Thyroid gland (tissue), 4 donors: ENCODE data around the gene ARPP21. TPM values are rescaled to one million over a fixed set of nuclear protein-coding genes. Genes with fewer than 3 reads are reported as not detected.

Experiments
- DNase-seq, 2 donors: peaks; one replicate each; pipeline ENCODE4 v3.0.0-alpha.2; 2019
- H3K27ac ChIP-seq, 3 donors: fragments of 200-600 bp; sonication (generic); 1 replicate in 2 of 3; 2 replicates in 1 of 3; pipeline ENCODE4 v1.5.1; 2016 to 2019; ENCODE audit warnings: mild to moderate bottlenecking in 1 of 3, moderate library complexity in 1 of 3
- H3K27me3 ChIP-seq: fragments of 200-600 bp; sonication (generic); one replicate; pipeline ENCODE4 v1.5.1; 2019
- H3K36me3 ChIP-seq, 2 donors: fragments of 200-600 bp; sonication (generic); one replicate each; pipeline ENCODE4 v1.5.1; 2016 to 2019
- H3K4me1 ChIP-seq, 2 donors: fragments of 200-600 bp; sonication (generic); one replicate each; pipeline ENCODE4 v1.5.1; 2017 to 2019
- H3K4me3 ChIP-seq, 3 donors: fragments of 200-600 bp; sonication (generic); replicated peaks in 1 of 3; 1 replicate in 2 of 3; 2 replicates in 1 of 3; pipeline ENCODE4 v1.5.1; 2016; ENCODE audit warnings: mild to moderate bottlenecking in 1 of 3
- H3K9me3 ChIP-seq: fragments of 200-600 bp; sonication (generic); one replicate; pipeline ENCODE4 v1.5.1; 2017
- POLR2A ChIP-seq, 2 donors: fragments of 450-650 bp; IDR thresholded peaks; one replicate each; pipeline ENCODE4 v1.6.1; 2017; ENCODE audit warnings: antibody characterized with exemption in 2 of 2, mild to moderate bottlenecking in 2 of 2, moderate library complexity in 1 of 2
- WGBS, 2 donors: methylation state at CpG; one replicate each; pipeline ENCODE4 v1.1.5; 2017; 5-methylcytosine and 5-hydroxymethylcytosine counted together
- intact Hi-C: fragments of 100-400 bp; cut with DNase I; formaldehyde crosslinking; loops from one replicate; pipeline ENCODE4 v1.15.1; 2023
- total RNA-seq, 4 donors: library from RNA; depleted of rRNA; stranded (reverse); fragments of >200 nt; gene quantifications; one replicate each; pipeline ENCODE4 v1.2.3, GENCODE V29; 2016
- TF ChIP-seq, protein P1 (sequence below), 6 experiments: fragments of 200-600 bp in 3 of 6; fragments of 450-650 bp in 3 of 6; sonication (generic) in 3 of 6; IDR thresholded peaks; one replicate each; pipeline ENCODE4 v1.5.1; 2016 to 2019; ENCODE audit warnings: antibody characterized with exemption in 6 of 6, mild to moderate bottlenecking in 2 of 6, inconsistent platforms in 1 of 6, moderate library complexity in 1 of 6

ARPP21 gene
- total RNA-seq, 4 donors from 2014 or later: not detected

GRCh38 chr3:35722902-35723301 lies 83.6 kb downstream of the ARPP21 start:
- Histone ChIP-seq H3K4me1 (no peaks in the 10 kb centered on the region), H3K27me3 (no peaks in the 10 kb centered on the region), H3K27ac (no peak overlapping the region), H3K9me3 (no peaks in the 10 kb centered on the region), H3K4me3 (no peak overlapping the region), H3K36me3 (no peaks in the 10 kb centered on the region)
- DNase-seq: no peak
- TF ChIP-seq, protein P1, sequence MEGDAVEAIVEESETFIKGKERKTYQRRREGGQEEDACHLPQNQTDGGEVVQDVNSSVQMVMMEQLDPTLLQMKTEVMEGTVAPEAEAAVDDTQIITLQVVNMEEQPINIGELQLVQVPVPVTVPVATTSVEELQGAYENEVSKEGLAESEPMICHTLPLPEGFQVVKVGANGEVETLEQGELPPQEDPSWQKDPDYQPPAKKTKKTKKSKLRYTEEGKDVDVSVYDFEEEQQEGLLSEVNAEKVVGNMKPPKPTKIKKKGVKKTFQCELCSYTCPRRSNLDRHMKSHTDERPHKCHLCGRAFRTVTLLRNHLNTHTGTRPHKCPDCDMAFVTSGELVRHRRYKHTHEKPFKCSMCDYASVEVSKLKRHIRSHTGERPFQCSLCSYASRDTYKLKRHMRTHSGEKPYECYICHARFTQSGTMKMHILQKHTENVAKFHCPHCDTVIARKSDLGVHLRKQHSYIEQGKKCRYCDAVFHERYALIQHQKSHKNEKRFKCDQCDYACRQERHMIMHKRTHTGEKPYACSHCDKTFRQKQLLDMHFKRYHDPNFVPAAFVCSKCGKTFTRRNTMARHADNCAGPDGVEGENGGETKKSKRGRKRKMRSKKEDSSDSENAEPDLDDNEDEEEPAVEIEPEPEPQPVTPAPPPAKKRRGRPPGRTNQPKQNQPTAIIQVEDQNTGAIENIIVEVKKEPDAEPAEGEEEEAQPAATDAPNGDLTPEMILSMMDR (IDR thresholded peaks at IDR 0.05): no peak
- TF ChIP-seq POLR2A (IDR thresholded peaks at IDR 0.05): no peak
- intact Hi-C loops: no loop called here

DNA sequence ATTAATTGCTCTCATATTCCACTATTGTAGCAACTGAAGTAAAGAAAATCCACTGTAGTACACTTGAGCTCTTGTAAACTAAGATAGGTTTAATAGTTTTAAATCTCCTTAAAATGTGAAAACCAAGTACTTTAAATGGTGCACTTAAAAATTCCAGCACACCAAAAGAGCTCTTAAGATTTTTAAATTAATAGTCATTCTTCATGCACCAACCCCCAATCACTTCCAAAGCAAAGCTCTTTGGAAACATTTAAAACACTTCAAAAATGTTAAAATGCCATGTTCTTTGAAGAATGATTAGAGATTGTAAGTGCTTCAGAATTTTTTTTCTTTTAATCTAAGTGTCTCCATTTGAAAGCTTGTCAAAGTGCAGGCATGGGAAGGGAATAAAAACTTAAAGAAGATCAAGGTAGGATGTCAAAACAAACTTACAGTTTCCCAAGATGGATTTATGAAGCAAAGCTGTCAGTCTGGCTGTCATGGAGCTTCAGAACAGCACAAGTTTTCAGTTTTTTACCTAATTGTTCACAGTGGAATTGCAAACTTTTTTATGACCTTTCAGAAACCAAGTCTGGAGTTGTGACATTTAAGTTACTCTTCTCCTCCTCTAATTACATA lies 84.3 kb downstream of the ARPP21 start:
- Histone ChIP-seq H3K27me3 (no peaks in the 10 kb centered on the region), H3K4me3 (no peak overlapping the region), H3K4me1 (no peaks in the 10 kb centered on the region), H3K9me3 (no peaks in the 10 kb centered on the region), H3K36me3 (no peaks in the 10 kb centered on the region), H3K27ac (no peak overlapping the region)
- TF ChIP-seq, protein P1 (IDR thresholded peaks at IDR 0.05): no peak
- no peak for TF ChIP-seq POLR2A (IDR thresholded peaks at IDR 0.05)
- intact Hi-C loops: no loop called here
- DNase-seq: no peak

DNA sequence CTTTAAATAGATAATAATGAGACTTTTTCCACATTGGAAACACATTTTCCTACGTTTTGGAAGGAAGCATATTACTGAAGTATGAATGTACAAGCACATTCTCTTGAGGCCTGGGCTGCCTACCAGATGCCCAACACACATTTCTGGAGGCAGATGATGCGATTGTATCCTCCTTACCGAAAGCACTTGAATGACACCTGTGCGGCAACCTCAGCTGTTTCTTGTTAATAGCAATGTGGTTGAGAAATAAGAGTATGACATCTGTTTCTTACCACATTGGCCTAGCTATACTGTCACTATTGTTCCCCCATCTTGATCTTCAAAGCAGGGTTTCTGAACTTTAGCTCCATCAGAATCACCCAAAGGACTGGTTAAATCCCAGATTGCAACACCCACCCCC lies 84.8 kb downstream of the ARPP21 start:
- H3K4me1 ChIP-seq: no peaks in the 10 kb centered on the region
- intact Hi-C loops: no loop called here
- DNase-seq: no peak
- no peak for TF ChIP-seq POLR2A (IDR thresholded peaks at IDR 0.05)
- TF ChIP-seq, protein P1 (IDR thresholded peaks at IDR 0.05): no peak
- no peaks in the 10 kb centered on the region for H3K36me3 ChIP-seq
- H3K27ac ChIP-seq: no peak overlapping the region
- no peaks in the 10 kb centered on the region for H3K9me3 ChIP-seq
- WGBS, 2 donors: 85% methylated on average over 4 of the region's 4 CpGs
- H3K4me3 ChIP-seq: no peak overlapping the region
- no peaks in the 10 kb centered on the region for H3K27me3 ChIP-seq

- Histone ChIP-seq H3K4me1 (no peaks in the 10 kb centered on the region), H3K27ac (no peak overlapping the region), H3K9me3 (no peaks in the 10 kb centered on the region), H3K4me3 (no peak overlapping the region), H3K27me3 (no peaks in the 10 kb centered on the region), H3K36me3 (no peaks in the 10 kb centered on the region)
- intact Hi-C loops: no loop called here
- DNase-seq: no peak
- 59 to 74% methylated on average over 3 of the region's 3 CpGs for WGBS, 2 donors
- TF ChIP-seq POLR2A (IDR thresholded peaks at IDR 0.05): no peak
- TF ChIP-seq, protein P1 (IDR thresholded peaks at IDR 0.05): no peak
Measured at GRCh38 chr3:35727179-35727578, 87.9 kb downstream of the ARPP21 start.

DNA sequence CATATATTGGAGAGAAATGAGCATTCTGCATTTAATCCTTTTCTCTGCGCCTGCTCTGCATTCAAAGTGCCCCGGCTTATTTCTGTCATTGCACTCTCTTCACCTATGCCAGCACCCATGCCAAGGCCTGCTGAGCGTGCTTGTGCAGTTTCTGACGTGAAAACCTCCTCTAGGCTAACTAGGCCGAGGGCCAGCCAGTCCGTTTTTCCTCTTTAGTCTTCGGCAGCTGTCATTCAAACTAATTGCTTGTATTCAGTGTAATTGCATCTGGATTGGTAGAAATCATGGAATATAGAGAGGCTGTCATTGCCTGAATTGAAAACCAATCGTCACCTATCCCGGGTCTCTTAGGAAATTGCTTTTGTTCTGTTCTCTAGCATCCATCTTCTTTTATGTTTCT lies 94.0 kb downstream of the ARPP21 start:
- intact Hi-C loops: no loop called here
- Histone ChIP-seq H3K4me1 (no peaks in the 10 kb centered on the region), H3K4me3 (no peak overlapping the region), H3K36me3 (no peaks in the 10 kb centered on the region), H3K27me3 (no peaks in the 10 kb centered on the region), H3K27ac (no peak overlapping the region), H3K9me3 (no peaks in the 10 kb centered on the region)
- no peak for TF ChIP-seq POLR2A (IDR thresholded peaks at IDR 0.05)
- TF ChIP-seq, protein P1 (IDR thresholded peaks at IDR 0.05): no peak
- DNase-seq: no peak
- 92 to 95% methylated on average over 9 of the region's 9 CpGs for WGBS, 2 donors
